Osteocyte (in vitro differentiated cells): Measurements from ENCODE around the gene DPYD. TPM values are rescaled to one million over a fixed set of nuclear protein-coding genes. Genes with fewer than 3 reads are reported as not detected.
A peak's percentile ranks its signal among the peaks of the same experiment; 100 is the strongest.

Source experiments
- DNase-seq: peaks from one replicate; pipeline ENCODE4 v3.0.0; 2021; ENCODE audit warnings: mixed read lengths; ENCODE audit not compliant: unreplicated experiment; ENCODE audit errors: extremely low spot score
- H3K27ac Mint-ChIP-seq: one replicate; pipeline ENCODE4 v1.8.0; 2021; ENCODE audit warnings: mild to moderate bottlenecking, mixed read lengths; ENCODE audit not compliant: unreplicated experiment
- H3K27me3 Mint-ChIP-seq: one replicate; pipeline ENCODE4 v1.8.0; 2021; ENCODE audit warnings: mixed read lengths; ENCODE audit not compliant: unreplicated experiment
- H3K36me3 Mint-ChIP-seq: one replicate; pipeline ENCODE4 v1.8.0; 2021; ENCODE audit warnings: mixed read lengths; ENCODE audit not compliant: unreplicated experiment
- H3K4me1 Mint-ChIP-seq: one replicate; pipeline ENCODE4 v1.8.0; 2021; ENCODE audit warnings: mixed read lengths; ENCODE audit not compliant: unreplicated experiment
- H3K4me3 Mint-ChIP-seq: one replicate; pipeline ENCODE4 v1.8.0; 2021; ENCODE audit warnings: mild to moderate bottlenecking, moderate library complexity, mixed read lengths; ENCODE audit not compliant: unreplicated experiment
- H3K9me3 Mint-ChIP-seq: one replicate; pipeline ENCODE4 v1.8.0; 2021; ENCODE audit warnings: mixed read lengths; ENCODE audit not compliant: unreplicated experiment
- CTCF ChIP-seq: fragments of 200-600 bp; sonication (generic); IDR thresholded peaks from 2 replicates; pipeline ENCODE4 v1.5.0; 2021; ENCODE audit warnings: antibody characterized with exemption, mild to moderate bottlenecking, moderate library complexity
- total RNA-seq: library from RNA; stranded (reverse); gene quantifications from 2 replicates; pipeline ENCODE4 v1.2.1, GENCODE V29; 2021

Gene DPYD
- total RNA-seq, 1 donor from 2014 or later = 44.0 TPM

- H3K9me3 Mint-ChIP-seq = peaks cover 8% of the 10 kb centered on the region
Measured at GRCh38 chr1:97053268-97053667, 867.6 kb downstream of the DPYD start.

DNA sequence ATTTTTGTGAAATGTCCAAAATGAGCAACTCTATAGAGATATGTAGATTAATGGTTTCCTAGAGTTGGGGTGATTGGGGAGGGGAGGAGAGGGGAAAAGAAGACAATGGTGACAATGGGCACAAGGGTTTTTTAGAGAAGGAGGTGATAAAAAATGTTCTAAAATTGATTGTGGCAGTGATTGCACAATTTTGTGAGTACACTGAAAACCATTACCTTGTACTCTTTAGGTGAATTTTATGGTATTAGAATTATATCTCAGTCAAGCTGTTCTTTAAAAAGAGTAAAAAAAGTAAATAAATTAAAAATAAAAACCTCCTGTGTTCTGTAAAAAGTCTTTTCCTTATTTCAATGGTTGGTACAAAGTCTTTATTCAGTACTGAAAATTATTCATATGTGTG, 869.0 kb downstream of the DPYD start:
- Mint-ChIP-seq H3K27ac (no peak overlapping the region), H3K4me1 (peaks cover 37% of the 10 kb centered on the region), H3K9me3 (peaks cover 5% of the 10 kb centered on the region), H3K27me3 (no peaks in the 10 kb centered on the region), H3K4me3 (no peak overlapping the region), H3K36me3 (peaks cover 2% of the 10 kb centered on the region)
- no peak for DNase-seq
- no peak for TF ChIP-seq CTCF

More at GRCh38 chr1:97053268-97053667, 867.6 kb downstream of the DPYD start:
- H3K36me3 Mint-ChIP-seq = peaks cover 2% of the 10 kb centered on the region
- no peak for DNase-seq
- H3K4me1 Mint-ChIP-seq = peaks cover 25% of the 10 kb centered on the region
- no peak overlapping the region for H3K4me3 Mint-ChIP-seq
- TF ChIP-seq CTCF = no peak
- no peak overlapping the region for H3K27ac Mint-ChIP-seq
- H3K27me3 Mint-ChIP-seq = no peaks in the 10 kb centered on the region

DNA sequence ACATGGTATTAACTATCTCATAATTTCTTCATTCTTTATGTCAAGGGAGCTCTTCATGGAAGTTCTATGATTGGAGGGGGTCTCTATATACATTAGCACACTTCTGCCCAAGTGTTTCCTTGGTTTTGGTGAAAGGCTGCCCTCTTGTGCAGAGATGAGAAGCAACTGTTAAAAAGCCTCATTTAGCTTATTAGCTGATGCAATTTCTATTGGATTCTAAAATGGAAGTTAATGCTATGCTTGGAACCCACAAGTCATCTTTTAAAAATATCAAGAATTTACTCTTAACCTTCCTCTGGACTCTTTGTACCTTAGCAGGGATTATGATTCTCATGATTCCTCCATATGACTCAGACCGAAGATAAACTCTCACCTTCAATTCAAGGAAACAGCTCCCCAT, 870.3 kb downstream of the DPYD start:
- H3K4me3 Mint-ChIP-seq = no peak overlapping the region
- DNase-seq = no peak
- H3K4me1 Mint-ChIP-seq = peaks cover 40% of the 10 kb centered on the region
- no peaks in the 10 kb centered on the region for H3K27me3 Mint-ChIP-seq
- H3K36me3 Mint-ChIP-seq = peaks cover 2% of the 10 kb centered on the region
- H3K9me3 Mint-ChIP-seq = peaks cover 5% of the 10 kb centered on the region
- peak; percentile 69 for TF ChIP-seq CTCF
- peak overlapping the region; percentile 1 for H3K27ac Mint-ChIP-seq

DNA sequence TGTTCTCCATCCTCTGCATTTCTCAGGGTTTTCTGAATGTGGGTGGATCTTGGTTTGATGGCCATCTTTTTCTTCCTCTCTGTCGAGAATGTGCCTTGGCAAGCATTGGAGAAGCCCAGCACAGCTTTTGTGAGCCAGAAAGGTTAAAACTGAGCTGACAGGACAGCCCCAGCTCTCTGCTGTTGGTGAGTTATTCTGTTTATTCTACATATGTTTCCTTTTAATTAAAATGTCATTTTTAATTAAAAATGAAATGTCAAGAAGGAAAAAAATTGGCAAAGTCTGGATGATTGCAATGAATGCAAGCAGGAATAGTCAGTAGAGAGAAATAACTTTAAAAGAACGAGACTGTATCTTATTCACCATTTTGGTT, 873.4 kb downstream of the DPYD start:
- no peaks in the 10 kb centered on the region for H3K27me3 Mint-ChIP-seq
- peaks cover 5% of the 10 kb centered on the region for H3K36me3 Mint-ChIP-seq
- peak overlapping the region; percentile 82 for H3K27ac Mint-ChIP-seq
- peaks cover 38% of the 10 kb centered on the region for H3K4me1 Mint-ChIP-seq
- no peak for TF ChIP-seq CTCF
- H3K4me3 Mint-ChIP-seq = no peak overlapping the region
- H3K9me3 Mint-ChIP-seq = peaks cover 11% of the 10 kb centered on the region
- no peak for DNase-seq

DNA sequence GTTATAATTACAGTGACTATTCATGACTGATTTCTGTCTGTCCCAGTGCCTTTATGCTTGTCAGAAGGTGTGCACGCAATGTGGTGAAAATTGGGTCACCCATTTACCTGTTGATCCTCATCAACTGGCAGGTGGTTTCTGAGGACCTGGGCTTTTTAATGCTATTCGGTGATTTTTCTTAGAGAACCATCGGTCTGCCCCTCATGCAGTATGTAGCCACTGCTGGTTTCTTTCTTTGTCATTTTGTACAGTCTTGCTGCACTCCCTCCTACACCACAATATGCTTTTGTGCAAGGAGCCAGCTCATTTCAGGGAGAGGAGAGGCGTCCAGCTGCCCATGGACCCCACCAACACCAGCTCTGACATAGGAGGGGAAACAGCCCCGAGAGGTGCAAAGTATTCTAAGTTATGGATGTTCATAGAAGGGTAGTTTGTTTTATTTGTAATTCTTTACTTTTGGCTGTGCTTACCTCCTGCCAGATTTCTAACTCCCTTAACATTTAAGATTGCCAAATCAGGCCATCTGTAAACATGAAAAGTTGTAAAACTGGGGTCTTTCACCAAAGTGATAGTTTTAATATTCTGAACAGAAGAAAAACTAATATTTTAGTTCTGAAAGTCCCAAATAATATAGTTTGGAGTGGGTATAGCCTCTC, 873.9 kb downstream of the DPYD start:
- Mint-ChIP-seq H3K27me3 (no peaks in the 10 kb centered on the region), H3K36me3 (peaks cover 10% of the 10 kb centered on the region), H3K9me3 (peaks cover 17% of the 10 kb centered on the region), H3K27ac (peak overlapping the region; percentile 82), H3K4me3 (no peak overlapping the region), H3K4me1 (peaks cover 43% of the 10 kb centered on the region)
- no peak for TF ChIP-seq CTCF
- DNase-seq = no peak
